Measurements from ENCODE around the gene ARL8B. TPM values are rescaled to one million over a fixed set of nuclear protein-coding genes. Genes with fewer than 3 reads are reported as not detected.
A peak's percentile ranks its signal among the peaks of the same experiment; 100 is the strongest.

Gene ARL8B
- total and polyA plus RNA-seq, 2 donors (not counting 1 experiment from before 2014, with no cell fraction given), result 14.5 to 67.3 TPM

- Mint-ChIP-seq H3K27me3 (no peaks in the 10 kb centered on the region), H3K27ac (no peak overlapping the region), H3K4me3 (no peak overlapping the region), H3K9me3 (ENCODE audit: insufficient read depth) (no peaks in the 10 kb centered on the region), H3K4me1 (no peaks in the 10 kb centered on the region)
- H3K79me2 ChIP-seq (ENCODE audit: control insufficient read depth, insufficient read depth, low read length), result no peaks in the 10 kb centered on the region
- ATAC-seq (ENCODE audit: low read depth) (no peak), DNase-seq (no peak)
- no peak overlapping the region for H2AFZ ChIP-seq (ENCODE audit: insufficient read depth, low read depth, low read length, poor library complexity, severe bottlenecking)
- ChIA-PET POLR2A (no interaction called here), CTCF (no interaction called here)
- no peaks in the 10 kb centered on the region for H3K9me3 ChIP-seq (ENCODE audit: control extremely low read depth in 1 of 3, control insufficient read depth in 2 of 3, insufficient read depth in 1 of 3, low read length in 2 of 3)
- H3K4me1 ChIP-seq (ENCODE audit: control insufficient read depth in 2 of 2, insufficient read depth in 2 of 2, low read length in 2 of 2), result no peaks in the 10 kb centered on the region
- peaks cover 7 to 57% of the 10 kb centered on the region in 2 experiments for H3K36me3 ChIP-seq (replicated peaks in 1 of 2; ENCODE audit: control extremely low read depth in 1 of 2, control insufficient read depth in 1 of 2, extremely low read depth in 1 of 2, insufficient read depth in 2 of 2, low read length in 1 of 2)
- H3K27ac ChIP-seq (ENCODE audit: low read length in 2 of 2), result no peak overlapping the region
- intact Hi-C loops (cut with micrococcal nuclease), result no loop called here
- H3K4me3 ChIP-seq (ENCODE audit: control extremely low read depth in 1 of 5, extremely low read depth in 1 of 5, insufficient read depth in 1 of 5, low read depth in 2 of 5, low read length in 4 of 5), result no peak overlapping the region
- H3K9ac ChIP-seq (ENCODE audit: low read length), result no peak overlapping the region
- TF ChIP-seq, protein P1, sequence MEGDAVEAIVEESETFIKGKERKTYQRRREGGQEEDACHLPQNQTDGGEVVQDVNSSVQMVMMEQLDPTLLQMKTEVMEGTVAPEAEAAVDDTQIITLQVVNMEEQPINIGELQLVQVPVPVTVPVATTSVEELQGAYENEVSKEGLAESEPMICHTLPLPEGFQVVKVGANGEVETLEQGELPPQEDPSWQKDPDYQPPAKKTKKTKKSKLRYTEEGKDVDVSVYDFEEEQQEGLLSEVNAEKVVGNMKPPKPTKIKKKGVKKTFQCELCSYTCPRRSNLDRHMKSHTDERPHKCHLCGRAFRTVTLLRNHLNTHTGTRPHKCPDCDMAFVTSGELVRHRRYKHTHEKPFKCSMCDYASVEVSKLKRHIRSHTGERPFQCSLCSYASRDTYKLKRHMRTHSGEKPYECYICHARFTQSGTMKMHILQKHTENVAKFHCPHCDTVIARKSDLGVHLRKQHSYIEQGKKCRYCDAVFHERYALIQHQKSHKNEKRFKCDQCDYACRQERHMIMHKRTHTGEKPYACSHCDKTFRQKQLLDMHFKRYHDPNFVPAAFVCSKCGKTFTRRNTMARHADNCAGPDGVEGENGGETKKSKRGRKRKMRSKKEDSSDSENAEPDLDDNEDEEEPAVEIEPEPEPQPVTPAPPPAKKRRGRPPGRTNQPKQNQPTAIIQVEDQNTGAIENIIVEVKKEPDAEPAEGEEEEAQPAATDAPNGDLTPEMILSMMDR (IDR thresholded peaks at IDR 0.05), result no peak
- no peak for TF ChIP-seq EZH2 (IDR thresholded peaks at IDR 0.05; ENCODE audit: borderline replicate concordance, insufficient read depth, low read depth, low read length, poor library complexity, severe bottlenecking)
- WGBS (ENCODE audit: insufficient coverage), result 98% methylated on average over 4 of the region's 4 CpGs
- no peaks in the 10 kb centered on the region for H3K27me3 ChIP-seq (replicated peaks in 1 of 4; ENCODE audit: control extremely low read depth in 1 of 4, control insufficient read depth in 3 of 4, insufficient read depth in 4 of 4, low read length in 3 of 4)
- no peak overlapping the region for H3K4me2 ChIP-seq (replicated peaks; ENCODE audit: low read depth, low read length, poor library complexity, severe bottlenecking)
- peaks cover 11% of the 10 kb centered on the region for H4K20me1 ChIP-seq (ENCODE audit: control insufficient read depth, insufficient read depth, low read length, poor library complexity, severe bottlenecking)
Observed at GRCh38 chr3:5219216-5219615, 97.1 kb downstream of the ARL8B start.

DNA sequence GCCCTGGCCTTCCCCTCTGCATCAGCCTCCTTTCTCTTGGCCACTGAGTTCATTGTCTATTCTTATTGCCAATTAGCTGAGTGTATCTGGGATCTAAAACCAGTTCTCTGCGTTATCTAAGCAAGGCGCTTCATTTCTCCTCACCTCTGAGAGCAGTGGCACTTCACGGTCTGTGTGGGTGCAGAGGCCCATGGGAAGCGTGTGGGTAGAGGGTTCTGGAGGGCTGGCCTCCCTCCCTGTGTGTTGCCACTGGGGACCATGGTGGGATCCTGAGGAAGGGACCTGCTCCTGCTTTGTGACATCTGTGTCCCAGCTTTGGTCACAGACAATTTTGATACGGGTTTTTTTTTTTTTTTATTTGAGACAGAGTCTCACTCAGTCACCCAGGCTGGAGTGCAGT, 98.1 kb downstream of the ARL8B start:
- ChIA-PET POLR2A (no interaction called here), CTCF (no interaction called here)
- intact Hi-C loops (cut with micrococcal nuclease), result no loop called here
- 83% methylated on average over 2 of the region's 5 CpGs for WGBS (ENCODE audit: insufficient coverage)
- H3K36me3 ChIP-seq (replicated peaks in 1 of 2; ENCODE audit: control extremely low read depth in 1 of 2, control insufficient read depth in 1 of 2, extremely low read depth in 1 of 2, insufficient read depth in 2 of 2, low read length in 1 of 2), result peaks cover 5 to 47% of the 10 kb centered on the region in 2 experiments
- no peak overlapping the region for H3K4me2 ChIP-seq (replicated peaks; ENCODE audit: low read depth, low read length, poor library complexity, severe bottlenecking)
- H3K79me2 ChIP-seq (ENCODE audit: control insufficient read depth, insufficient read depth, low read length), result no peaks in the 10 kb centered on the region
- no peak overlapping the region for H3K4me3 Mint-ChIP-seq
- H3K27me3 Mint-ChIP-seq, result no peaks in the 10 kb centered on the region
- peaks cover 4% of the 10 kb centered on the region for H4K20me1 ChIP-seq (ENCODE audit: control insufficient read depth, insufficient read depth, low read length, poor library complexity, severe bottlenecking)
- H3K27ac ChIP-seq (ENCODE audit: low read length in 2 of 2), result peak overlapping the region in 1 of 2 donors; percentile 16
- H3K4me1 Mint-ChIP-seq, result no peaks in the 10 kb centered on the region
- no peak overlapping the region for H2AFZ ChIP-seq (ENCODE audit: insufficient read depth, low read depth, low read length, poor library complexity, severe bottlenecking)
- H3K4me1 ChIP-seq (ENCODE audit: control insufficient read depth in 2 of 2, insufficient read depth in 2 of 2, low read length in 2 of 2), result no peaks in the 10 kb centered on the region
- no peaks in the 10 kb centered on the region for H3K9me3 ChIP-seq (ENCODE audit: control extremely low read depth in 1 of 3, control insufficient read depth in 2 of 3, insufficient read depth in 1 of 3, low read length in 2 of 3)
- peak overlapping the region; percentile 1 for H3K27ac Mint-ChIP-seq
- no peak overlapping the region for H3K9ac ChIP-seq (ENCODE audit: low read length)
- no peak for TF ChIP-seq EZH2 (IDR thresholded peaks at IDR 0.05; ENCODE audit: borderline replicate concordance, insufficient read depth, low read depth, low read length, poor library complexity, severe bottlenecking)
- H3K4me3 ChIP-seq (ENCODE audit: control extremely low read depth in 1 of 5, extremely low read depth in 1 of 5, insufficient read depth in 1 of 5, low read depth in 2 of 5, low read length in 4 of 5), result no peak overlapping the region
- H3K9me3 Mint-ChIP-seq (ENCODE audit: insufficient read depth), result no peaks in the 10 kb centered on the region
- ATAC-seq (ENCODE audit: low read depth), result no peak
- no peak for DNase-seq
- H3K27me3 ChIP-seq (replicated peaks in 1 of 4; ENCODE audit: control extremely low read depth in 1 of 4, control insufficient read depth in 3 of 4, insufficient read depth in 4 of 4, low read length in 3 of 4), result no peaks in the 10 kb centered on the region
